Choroid plexus epithelial cell (primary cell): ENCODE results near the gene ZNF541.
A peak's percentile ranks its signal among the peaks of the same experiment; 100 is the strongest.

ENCODE experiments used
- DNase-seq: peaks from one replicate; pipeline ENCODE4 v3.0.0-alpha.2; 2010; ENCODE audit warnings: low read depth
- H3K4me3 ChIP-seq: 2 replicates; pipeline ENCODE4 v1.5.1; 2011; ENCODE audit warnings: low read depth, mild to moderate bottlenecking, control low read depth, low read length, moderate library complexity
- TF ChIP-seq, protein P1 (sequence below): conservative IDR thresholded peaks from 2 replicates; pipeline ENCODE4 v1.5.1; 2011; ENCODE audit warnings: low read depth, mild to moderate bottlenecking, control low read depth, inconsistent platforms, low read length, moderate library complexity

The ZNF541 gene

DNA sequence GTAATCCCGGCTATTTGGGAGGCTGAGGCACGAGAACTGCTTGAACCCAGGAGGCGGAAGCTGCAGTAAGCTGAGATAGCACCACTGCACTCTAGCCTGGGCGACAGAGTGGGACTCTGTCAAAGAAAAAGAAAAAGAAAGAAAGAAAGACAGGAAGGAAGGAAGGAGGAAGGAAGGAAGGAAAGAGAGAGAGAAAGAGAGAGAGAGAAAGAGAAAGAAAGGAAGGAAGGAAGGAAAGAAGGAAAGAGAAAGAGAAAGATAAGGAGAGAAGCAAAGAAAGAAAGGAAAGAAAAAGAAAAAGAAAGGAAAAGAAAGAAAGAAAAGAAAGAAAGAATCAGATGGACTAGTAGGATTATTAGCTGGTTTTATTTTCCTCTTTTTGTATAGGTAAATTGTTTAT lies 22.8 kb downstream of the ZNF541 start:
- no peak for DNase-seq
- no peak overlapping the region for H3K4me3 ChIP-seq
- TF ChIP-seq, protein P1, sequence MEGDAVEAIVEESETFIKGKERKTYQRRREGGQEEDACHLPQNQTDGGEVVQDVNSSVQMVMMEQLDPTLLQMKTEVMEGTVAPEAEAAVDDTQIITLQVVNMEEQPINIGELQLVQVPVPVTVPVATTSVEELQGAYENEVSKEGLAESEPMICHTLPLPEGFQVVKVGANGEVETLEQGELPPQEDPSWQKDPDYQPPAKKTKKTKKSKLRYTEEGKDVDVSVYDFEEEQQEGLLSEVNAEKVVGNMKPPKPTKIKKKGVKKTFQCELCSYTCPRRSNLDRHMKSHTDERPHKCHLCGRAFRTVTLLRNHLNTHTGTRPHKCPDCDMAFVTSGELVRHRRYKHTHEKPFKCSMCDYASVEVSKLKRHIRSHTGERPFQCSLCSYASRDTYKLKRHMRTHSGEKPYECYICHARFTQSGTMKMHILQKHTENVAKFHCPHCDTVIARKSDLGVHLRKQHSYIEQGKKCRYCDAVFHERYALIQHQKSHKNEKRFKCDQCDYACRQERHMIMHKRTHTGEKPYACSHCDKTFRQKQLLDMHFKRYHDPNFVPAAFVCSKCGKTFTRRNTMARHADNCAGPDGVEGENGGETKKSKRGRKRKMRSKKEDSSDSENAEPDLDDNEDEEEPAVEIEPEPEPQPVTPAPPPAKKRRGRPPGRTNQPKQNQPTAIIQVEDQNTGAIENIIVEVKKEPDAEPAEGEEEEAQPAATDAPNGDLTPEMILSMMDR: no peak

DNA sequence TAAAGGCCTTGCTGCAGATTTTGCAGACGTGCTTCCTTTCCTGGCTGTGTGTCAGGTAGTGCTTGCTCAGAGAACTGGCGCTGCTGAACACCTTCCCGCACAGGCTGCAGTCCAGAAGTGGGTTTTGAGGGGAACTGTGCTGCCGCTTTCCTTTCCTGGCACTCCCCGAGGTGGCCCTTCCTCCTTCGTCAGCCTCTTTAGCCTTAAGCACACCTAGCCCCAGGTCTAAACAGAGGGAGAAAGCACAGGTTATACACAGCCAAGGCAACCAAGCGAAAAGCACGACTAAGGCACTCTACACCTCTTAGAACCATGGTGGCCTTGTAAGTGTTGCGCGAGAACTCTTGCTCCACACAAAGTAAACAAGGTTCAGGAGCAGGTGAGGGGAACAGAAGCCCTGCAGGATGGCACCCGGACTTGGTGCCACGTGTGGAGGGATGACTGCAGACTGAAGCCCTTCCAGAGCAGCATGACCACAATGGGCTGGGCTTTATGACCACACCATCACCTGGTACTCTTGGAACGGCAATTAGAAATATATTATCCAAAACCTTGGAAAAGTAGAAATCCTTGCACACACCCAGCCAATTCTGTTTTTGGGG lies 23.6 kb downstream of the ZNF541 start:
- TF ChIP-seq, protein P1: no peak
- DNase-seq: no peak
- no peak overlapping the region for H3K4me3 ChIP-seq

DNA sequence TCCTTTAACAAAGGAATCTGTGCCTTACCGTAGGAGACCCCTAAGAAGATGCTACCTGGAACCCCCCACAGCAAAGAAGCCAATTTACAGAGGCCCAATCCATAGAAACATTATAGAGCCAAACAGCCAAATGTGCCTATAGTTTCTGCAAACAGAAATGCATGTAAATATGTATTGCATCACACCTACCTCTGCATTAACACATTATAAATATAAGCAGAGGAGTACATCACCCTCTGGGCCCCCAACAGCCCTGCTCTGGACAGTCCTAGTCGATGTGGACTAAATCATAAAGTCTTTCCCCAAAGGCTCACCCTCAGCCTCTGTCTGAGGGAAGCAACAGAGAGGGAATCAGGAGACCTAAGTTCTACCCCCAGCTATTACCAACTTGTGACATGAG lies 25.7 kb downstream of the ZNF541 start:
- no peak for DNase-seq
- H3K4me3 ChIP-seq: no peak overlapping the region
- TF ChIP-seq, protein P1: no peak

DNA sequence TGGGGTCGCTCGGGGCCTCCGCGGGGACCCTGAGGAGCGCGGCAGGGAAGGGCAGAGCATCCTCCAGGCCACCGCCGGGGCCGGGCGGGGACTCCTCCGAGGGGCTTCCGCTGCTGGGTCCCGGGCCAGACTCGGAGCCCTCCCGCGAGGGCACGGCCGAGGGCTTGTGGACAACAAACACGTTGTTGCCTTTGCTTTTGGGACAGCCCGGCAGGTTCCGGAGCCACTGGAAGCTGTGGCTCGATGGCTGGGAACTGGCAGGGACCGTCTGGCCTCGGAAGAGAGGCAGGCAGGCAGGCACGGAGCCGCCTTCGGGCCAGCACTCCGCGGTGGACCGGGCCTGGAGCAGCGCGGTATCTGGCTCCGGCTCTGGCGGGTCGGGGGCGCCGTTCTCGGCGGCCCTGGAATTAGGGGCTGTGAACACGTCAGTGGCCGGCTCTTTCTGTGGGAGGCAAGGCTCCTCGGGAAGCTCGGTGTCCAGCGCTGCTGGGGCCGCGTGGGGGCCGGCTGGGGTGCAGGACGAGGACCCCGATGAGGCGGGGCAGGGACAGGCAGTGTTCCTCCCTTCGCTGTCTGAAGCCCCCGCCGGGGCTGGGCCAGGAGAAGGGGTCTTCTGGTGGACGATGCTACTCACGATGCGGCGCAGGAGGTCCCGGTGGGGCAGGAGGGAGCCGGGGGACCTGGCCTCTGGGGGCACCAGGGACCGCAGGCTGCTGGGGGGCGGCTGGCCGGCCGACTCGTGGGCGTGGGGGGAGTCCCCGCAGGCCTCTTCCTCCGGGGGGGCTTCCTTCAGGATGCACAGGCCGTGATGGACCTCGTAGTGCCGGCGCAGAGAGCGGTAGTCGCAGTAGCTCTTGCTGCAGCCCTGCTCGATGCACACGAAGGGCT lies 27.6 kb downstream of the ZNF541 start:
- TF ChIP-seq, protein P1: no peak
- peak overlapping the region; percentile 32 for H3K4me3 ChIP-seq
- DNase-seq: no peak

DNA sequence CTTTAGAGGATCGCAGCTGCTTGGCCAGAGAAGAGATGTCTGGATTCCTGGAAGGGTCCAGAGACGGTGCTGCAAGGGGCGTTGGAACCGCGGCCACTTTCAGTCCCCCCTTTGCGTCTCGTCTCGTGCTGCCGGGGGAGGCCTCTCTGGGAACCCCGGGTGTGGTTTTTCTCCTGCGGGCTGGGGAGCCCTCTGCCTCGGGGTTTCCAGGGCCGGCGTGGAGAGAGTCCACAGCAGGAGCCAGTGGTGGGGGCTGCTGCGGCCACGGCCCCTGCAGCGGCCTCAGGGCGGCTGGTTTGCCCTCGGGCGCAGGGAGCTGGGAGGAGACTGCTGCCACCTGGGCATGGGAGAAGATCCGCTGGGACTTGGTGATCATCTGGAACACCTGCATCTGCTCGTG lies 28.5 kb downstream of the ZNF541 start:
- H3K4me3 ChIP-seq: no peak overlapping the region
- no peak for DNase-seq
- TF ChIP-seq, protein P1: no peak

DNA sequence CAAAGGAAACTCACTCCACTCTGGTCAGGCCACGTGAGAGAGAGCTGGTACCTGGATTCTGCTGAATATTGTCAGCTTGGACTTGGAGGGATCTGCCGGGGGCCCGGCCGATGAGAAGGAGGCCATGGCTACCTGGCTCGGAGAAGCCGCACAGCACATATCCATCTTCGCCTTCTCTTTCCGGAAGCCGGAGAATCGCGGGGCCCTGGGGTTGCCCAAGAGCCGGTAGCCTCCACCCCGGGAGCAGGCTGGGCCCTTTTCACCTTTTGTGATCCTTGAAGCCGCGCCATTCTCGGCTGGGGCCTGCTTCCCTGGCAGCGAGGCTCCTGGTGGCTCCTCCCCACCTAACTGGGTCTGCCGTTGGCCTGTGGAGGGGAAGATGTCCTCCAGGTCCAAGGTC lies 28.9 kb downstream of the ZNF541 start:
- no peak overlapping the region for H3K4me3 ChIP-seq
- no peak for DNase-seq
- TF ChIP-seq, protein P1: no peak
